GM19372 (cell line): ENCODE measurements around the gene PDE12.
"Not testable (repeated sequence)": the region's sequence is repeated elsewhere in the genome, so short reads cannot be mapped to it uniquely, and the experiment has no call there.

Experiments used
- ATAC-seq: cut with Tn5 transposase; IDR thresholded peaks from one replicate; pipeline ENCODE4 v1.9.1; 2021; ENCODE audit warnings: mild to moderate bottlenecking, low read depth, moderate library complexity; ENCODE audit not compliant: unreplicated experiment

PDE12 gene

GRCh38 chr3:57583544-57583943 is 27.5 kb downstream of the PDE12 start:
- ATAC-seq = no peak

- no peak for ATAC-seq
Observed at GRCh38 chr3:57586778-57587177, 30.7 kb downstream of the PDE12 start.

- ATAC-seq = no peak
Observed at GRCh38 chr3:57587905-57588304, 31.8 kb downstream of the PDE12 start.

- no peak for ATAC-seq
Observed at GRCh38 chr3:57592306-57592705, 36.2 kb downstream of the PDE12 start.

GRCh38 chr3:57594144-57594543 is 38.1 kb downstream of the PDE12 start:
- ATAC-seq = no peak

GRCh38 chr3:57594576-57594975 is 38.5 kb downstream of the PDE12 start:
- no peak for ATAC-seq

- ATAC-seq = no peak
Observed at GRCh38 chr3:57596495-57597126, 40.5 kb downstream of the PDE12 start.

GRCh38 chr3:57597127-57597923 is 41.3 kb downstream of the PDE12 start, which contains the start of gene ARF4:
TSS of gene ARF4 (minus strand) at chr3:57597344. CDS start at chr3:57597140, 204 bp downstream.
- peak; percentile 91 for ATAC-seq

- no peak for ATAC-seq
Observed at GRCh38 chr3:57598765-57599360, 42.8 kb downstream of the PDE12 start.

GRCh38 chr3:57600195-57600594 is 44.1 kb downstream of the PDE12 start:
- no peak for ATAC-seq

GRCh38 chr3:57604971-57605370 is 48.9 kb downstream of the PDE12 start:
- ATAC-seq = no peak

GRCh38 chr3:57605683-57606082 is 49.6 kb downstream of the PDE12 start:
- ATAC-seq = no peak

- not testable (repeated sequence) for ATAC-seq
Observed at GRCh38 chr3:57611870-57612269, 55.8 kb downstream of the PDE12 start.

- no peak for ATAC-seq
Observed at GRCh38 chr3:57616233-57616632, 60.2 kb downstream of the PDE12 start.
